K562 (cell line): ENCODE results near the gene FAM98C. TPM values are rescaled to one million over a fixed set of nuclear protein-coding genes. Genes with fewer than 3 reads are reported as not detected.

Experiments
- ARID3B ChIP-seq: fragments of 250-450 bp; sonication (Bioruptor Pico); IDR thresholded peaks from 2 replicates; pipeline ENCODE4 v1.4.0; 2020; ENCODE audit warnings: borderline replicate concordance
- ATF2 ChIP-seq: sonication (generic); formaldehyde crosslinking; IDR thresholded peaks from 2 replicates; pipeline ENCODE4 v1.8.1; 2022; ENCODE audit warnings: missing genetic modification reagents
- DPF2 ChIP-seq: fragments of 450-650 bp; IDR thresholded peaks from 2 replicates; pipeline ENCODE4 v1.6.1; 2016
- GABPB2 ChIP-seq: fragments of 250-450 bp; sonication (Bioruptor Pico); conservative IDR thresholded peaks from 2 replicates; pipeline ENCODE4 v1.5.1; 2021; ENCODE audit warnings: mild to moderate bottlenecking
- HDAC3 ChIP-seq: fragments of 450-650 bp; IDR thresholded peaks from 2 replicates; pipeline ENCODE4 v1.6.1; 2018; ENCODE audit warnings: borderline replicate concordance, mild to moderate bottlenecking, moderate library complexity; ENCODE audit not compliant: partially characterized antibody
- HES1 ChIP-seq: fragments of 450-650 bp; IDR thresholded peaks from 2 replicates; pipeline ENCODE4 v1.6.1; 2016; ENCODE audit warnings: low read depth, mild to moderate bottlenecking, moderate library complexity
- HMBOX1 ChIP-seq: sonication (generic); IDR thresholded peaks from 2 replicates; pipeline ENCODE4 v1.6.1; 2016
- HMGN3 ChIP-seq: IDR thresholded peaks from 2 replicates; pipeline ENCODE4 v1.6.1; 2011; ENCODE audit warnings: borderline replicate concordance, low read depth, mild to moderate bottlenecking, mixed read lengths, low read length; ENCODE audit not compliant: insufficient read length; ENCODE audit errors: extremely low read depth
- HNRNPLL ChIP-seq: fragments of 200-400 bp; formaldehyde crosslinking; IDR thresholded peaks from 2 replicates; pipeline ENCODE4 v1.6.1; 2017; ENCODE audit warnings: low read length, low read depth, mild to moderate bottlenecking; ENCODE audit not compliant: poor library complexity, severe bottlenecking
- MAZ ChIP-seq, 2 experiments: fragments of 450-650 bp in 1 of 2; sonication (generic) in 1 of 2; formaldehyde crosslinking; IDR thresholded peaks in 1 of 2; conservative IDR thresholded peaks in 1 of 2; 2 replicates each; pipeline versions ENCODE4 v1.4.0 to v1.5.0; 2020; ENCODE audit warnings: mild to moderate bottlenecking in 1 of 2, missing genetic modification reagents in 1 of 2
- MNT ChIP-seq, 2 experiments: fragments of 450-650 bp; conservative IDR thresholded peaks; 2 replicates each; pipeline ENCODE4 v1.6.1; 2017; ENCODE audit warnings: mild to moderate bottlenecking in 2 of 2, moderate library complexity in 2 of 2
- RBM22 ChIP-seq: fragments of 200-400 bp; formaldehyde crosslinking; IDR thresholded peaks from 2 replicates; pipeline ENCODE4 v1.6.1; 2018; ENCODE audit warnings: low read length, low read depth; ENCODE audit not compliant: poor library complexity, severe bottlenecking
- ZNF592 ChIP-seq: fragments of 450-650 bp; IDR thresholded peaks from 2 replicates; pipeline ENCODE4 v1.6.1; 2017; ENCODE audit warnings: antibody characterized with exemption, mild to moderate bottlenecking
- polyA plus RNA-seq, 8 experiments: library from polyadenylated mRNA; depleted of rRNA in 4 of 8; stranded (reverse) in 5 of 8; unstranded in 3 of 8; fragments of >200 nt; fragmentation: Nextera tagmentation in 2 of 8; fragmentation: Illumina TruSeq in 1 of 8; extraction: Ambion mirVana in 2 of 8; extraction: Trizol in 1 of 8; gene quantifications; 2 replicates each; pipeline versions ENCODE4 v1.2.1 to v1.2.3, GENCODE V29; 2011 to 2014; ENCODE audit warnings: inconsistent platforms in 1 of 8, missing spikeins in 1 of 8
- total RNA-seq, 7 experiments: library from RNA; depleted of rRNA in 6 of 7; stranded (reverse); fragments of >200 nt in 6 of 7; fragmentation: Illumina TruSeq in 2 of 7; extraction: Trizol in 2 of 7; gene quantifications; 2 replicates each; pipeline versions ENCODE4 v1.2.1 to v1.2.3, GENCODE V29; 2011 to 2021; ENCODE audit warnings: low replicate concordance in 1 of 7

The FAM98C gene
- total and polyA plus RNA-seq, 9 of the 15 experiments (the other 6 are each of a cell fraction or from before 2014, with no cell fraction given) = 1.7 to 43.8 (median 13.7) TPM

- TF ChIP-seq HMBOX1 = no peak
- TF ChIP-seq RBM22 = no peak
- no peak for TF ChIP-seq HES1
- TF ChIP-seq MNT (conservative IDR thresholded peaks at IDR 0.05) = peak in 1 of 2 experiments; percentile 55; a peak in 2 of 4 replicates
- no peak for TF ChIP-seq DPF2
- TF ChIP-seq GABPB2 (CRISPR knock-in tag) = no peak
- peak; percentile 57 to 83; a peak in 3 of 4 replicates for TF ChIP-seq MAZ (CRISPR knock-in tag; conservative IDR thresholded peaks at IDR 0.05 in 1 of 2, IDR thresholded peaks at IDR 0.05 in 1 of 2)
- no peak for TF ChIP-seq ZNF592
- no peak for TF ChIP-seq ARID3B
- TF ChIP-seq HNRNPLL = no peak
- no peak for TF ChIP-seq ATF2 (CRISPR knock-in tag)
- peak; percentile 15 for TF ChIP-seq HMGN3
- TF ChIP-seq HDAC3 = no peak
Observed at GRCh38 chr19:38362076-38362945, 40.6 kb upstream of the FAM98C start (continued).
